T-cell (primary cell): ENCODE measurements around the gene HOXA7. TPM values are rescaled to one million over a fixed set of nuclear protein-coding genes. Genes with fewer than 3 reads are reported as not detected.

Source experiments
- ATAC-seq, 4 experiments: fragments of 200-7000 bp in 3 of 4; fragments of 150-1000 bp in 1 of 4; cut with Tn5 transposase; replicated peaks in 1 of 4; 1 replicate in 3 of 4; 2 replicates in 1 of 4; pipeline ENCODE4 v1.10.0; 2021; ENCODE audit warnings: moderate library complexity in 3 of 4, mild to moderate bottlenecking in 2 of 4, moderate number of reproducible peaks in 1 of 4
- CTCF ChIA-PET, 2 donors: fragments of 300-600 bp; sonication (Branson Sonifier 250); formaldehyde crosslinking; loops; one replicate each; lab custom pipeline; 2022; ENCODE audit warnings: antibody characterized with exemption in 2 of 2; lab: Charles Lee
- POLR2A ChIA-PET, 2 donors: fragments of 300-600 bp; sonication (Branson Sonifier 250); formaldehyde crosslinking; loops; one replicate each; lab custom pipeline; 2022; ENCODE audit warnings: antibody characterized with exemption in 2 of 2; lab: Charles Lee
- DNase-seq, 35 experiments: peaks; one replicate each; pipeline versions ENCODE4 v3.0.0 to v3.0.0-alpha.2; 2013 to 2023
- H3K27ac ChIP-seq: one replicate; pipeline ENCODE4 v1.5.1; 2013; ENCODE audit warnings: low read length
- H3K27me3 ChIP-seq, 2 experiments: replicated peaks in 1 of 2; 1 replicate in 1 of 2; 2 replicates in 1 of 2; pipeline versions ENCODE4 v1.6.1 to v1.7.0; 2013; ENCODE audit warnings: low read length in 1 of 2, mixed read lengths in 1 of 2; ENCODE audit not compliant: control insufficient read depth in 2 of 2, insufficient read depth in 2 of 2; ENCODE audit errors: extremely low read depth in 1 of 2
- H3K36me3 ChIP-seq, 2 donors: 1 replicate in 1 of 2; 2 replicates in 1 of 2; pipeline versions ENCODE4 v1.6.1 to v1.7.0; 2013; ENCODE audit warnings: low read length in 1 of 2; ENCODE audit not compliant: control insufficient read depth in 2 of 2, insufficient read depth in 1 of 2; ENCODE audit errors: extremely low read depth in 1 of 2
- H3K4me1 ChIP-seq, 2 experiments: 1 replicate in 1 of 2; 2 replicates in 1 of 2; pipeline versions ENCODE4 v1.6.1 to v1.7.0; 2013; ENCODE audit warnings: low read length in 2 of 2, mixed read lengths in 1 of 2; ENCODE audit not compliant: insufficient read depth in 2 of 2, control insufficient read depth in 1 of 2; ENCODE audit errors: extremely low read depth in 1 of 2
- H3K4me3 ChIP-seq, 2 donors: 1 replicate in 1 of 2; 2 replicates in 1 of 2; pipeline versions ENCODE4 v1.5.1 to v1.7.0; 2013; ENCODE audit warnings: mild to moderate bottlenecking in 2 of 2, low read length in 1 of 2, moderate library complexity in 1 of 2; ENCODE audit not compliant: control insufficient read depth in 1 of 2; ENCODE audit errors: extremely low read depth in 1 of 2
- H3K9me3 ChIP-seq: 2 replicates; pipeline ENCODE4 v1.7.0; 2013
- H3K27ac Mint-ChIP-seq, 2 donors: one replicate each; pipeline ENCODE4 v1.8.0; 2020 to 2021; ENCODE audit warnings: mild to moderate bottlenecking in 2 of 2, mixed read lengths in 2 of 2
- H3K27me3 Mint-ChIP-seq, 2 donors: one replicate each; pipeline ENCODE4 v1.8.0; 2021 to 2022; ENCODE audit warnings: mixed read lengths in 2 of 2
- H3K36me3 Mint-ChIP-seq: one replicate; pipeline ENCODE4 v1.8.0; 2021; ENCODE audit warnings: mixed read lengths
- H3K4me1 Mint-ChIP-seq, 3 donors: one replicate each; pipeline ENCODE4 v1.8.0; 2020 to 2022; ENCODE audit warnings: mixed read lengths in 3 of 3, mild to moderate bottlenecking in 1 of 3
- H3K4me3 Mint-ChIP-seq, 3 donors: one replicate each; pipeline ENCODE4 v1.8.0; 2020 to 2022; ENCODE audit warnings: mild to moderate bottlenecking in 3 of 3, mixed read lengths in 3 of 3, moderate library complexity in 3 of 3
- H3K9me3 Mint-ChIP-seq, 3 donors: one replicate each; pipeline ENCODE4 v1.8.0; 2020 to 2022; ENCODE audit warnings: mixed read lengths in 3 of 3
- WGBS: methylation state at CpG from one replicate; pipeline ENCODE4 v1.1.5; 2013; ENCODE audit warnings: missing lambda C conversion rate; ENCODE audit not compliant: insufficient coverage; 5-methylcytosine and 5-hydroxymethylcytosine counted together
- total RNA-seq, 35 experiments: library from RNA in 6 of 35; stranded (reverse) in 6 of 35; fragments of 120-200 nt in 1 of 35; gene quantifications; one replicate each; pipeline versions ENCODE4 v1.2.1 to v1.2.4 and lab custom pipeline; 2013 to 2026

Gene HOXA7
- total RNA-seq, 5 donors from 2014 or later (not counting 1 experiment from before 2014, with no cell fraction given) = 0.67 TPM; not detected in 4

DNA sequence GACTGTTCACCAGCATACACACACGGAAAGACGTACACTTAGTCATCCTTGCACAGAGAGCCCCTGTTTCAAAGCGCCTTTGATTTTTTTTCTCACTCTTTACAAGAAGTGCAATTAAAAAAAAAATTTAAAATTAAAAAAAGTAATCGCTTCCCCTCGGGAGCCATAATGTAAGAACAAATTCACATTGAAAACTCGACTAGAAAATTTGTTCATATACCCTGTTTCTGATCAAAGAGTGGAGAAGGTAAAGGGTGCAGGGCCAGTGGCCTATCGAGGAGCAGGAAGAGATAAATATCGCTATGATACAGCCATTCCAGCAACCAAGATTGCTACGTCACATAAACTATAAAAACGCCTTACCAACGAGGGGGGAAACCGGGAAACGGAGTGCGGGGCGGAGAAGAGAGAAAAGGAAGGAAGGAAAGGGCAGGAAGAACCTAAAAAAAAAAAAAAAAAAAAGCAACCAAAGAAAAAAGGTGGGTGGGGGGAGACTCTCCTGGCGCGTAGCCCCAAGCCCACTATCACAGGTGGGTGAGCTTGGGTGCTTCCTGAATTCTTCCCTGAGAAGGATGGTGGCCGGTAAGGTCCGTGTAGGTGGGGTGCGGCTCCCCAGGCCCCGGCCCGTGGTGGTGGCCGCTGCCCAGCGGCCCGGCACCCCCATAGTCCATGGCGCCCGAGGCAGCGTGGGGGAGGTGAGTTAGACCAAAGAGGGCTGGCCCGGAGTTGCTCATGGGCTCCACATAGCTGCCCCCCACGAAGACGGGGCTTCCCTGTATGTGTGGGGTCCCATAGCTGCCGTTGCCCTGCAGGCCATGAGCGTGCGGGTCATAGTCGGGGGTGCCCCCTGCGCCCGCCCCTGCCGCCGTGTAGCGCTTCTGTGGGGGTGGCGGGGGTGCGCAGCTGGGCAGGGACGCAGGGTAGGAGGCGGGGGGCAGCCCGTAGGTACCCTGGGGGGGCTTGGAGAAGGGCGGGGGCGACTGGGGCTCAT lies 48.8 kb downstream of the HOXA7 start:
- H3K27me3 ChIP-seq = peaks cover 5 to 32% of the 10 kb centered on the region in 2 experiments
- H3K9me3 Mint-ChIP-seq = no peaks in the 10 kb centered on the region
- DNase-seq (no peak), ATAC-seq (no peak)
- H3K4me3 ChIP-seq = no peak overlapping the region
- CTCF ChIA-PET = interaction anchor here in 1 of 2 donors (0.6 kb wide), 1 partner anchor 421 kb away, joined by 14 read pairs; no protein-coding TSS in a partner anchor
- peaks cover 0 to 3% of the 10 kb centered on the region in 2 experiments for H3K4me1 ChIP-seq
- H3K27me3 Mint-ChIP-seq = peaks cover 26 to 38% of the 10 kb centered on the region in 2 donors
- POLR2A ChIA-PET = no interaction called here
- 89% methylated on average over 26 of the region's 47 CpGs for WGBS
- H3K36me3 Mint-ChIP-seq = no peaks in the 10 kb centered on the region
- H3K9me3 ChIP-seq = no peaks in the 10 kb centered on the region
- H3K4me3 Mint-ChIP-seq = no peak overlapping the region
- H3K36me3 ChIP-seq = no peaks in the 10 kb centered on the region
- no peak overlapping the region for H3K27ac ChIP-seq
- H3K27ac Mint-ChIP-seq = no peak overlapping the region
- peaks cover 9 to 12% (median 10%) of the 10 kb centered on the region in 3 donors for H3K4me1 Mint-ChIP-seq

GRCh38 chr7:27106901-27107240 lies 49.6 kb downstream of the HOXA7 start:
- Histone ChIP-seq H3K36me3 (no peaks in the 10 kb centered on the region), H3K9me3 (no peaks in the 10 kb centered on the region), H3K27me3 (peaks cover 5 to 39% of the 10 kb centered on the region in 2 experiments), H3K27ac (no peak overlapping the region), H3K4me1 (peaks cover 0 to 9% of the 10 kb centered on the region in 2 experiments), H3K4me3 (no peak overlapping the region)
- Mint-ChIP-seq H3K4me3 (no peak overlapping the region), H3K4me1 (peaks cover 15 to 18% (median 16%) of the 10 kb centered on the region in 3 donors), H3K27ac (no peak overlapping the region), H3K36me3 (no peaks in the 10 kb centered on the region), H3K27me3 (peaks cover 31 to 44% of the 10 kb centered on the region in 2 donors), H3K9me3 (no peaks in the 10 kb centered on the region)
- CTCF ChIA-PET = no interaction called here
- no peak for ATAC-seq
- no peak for DNase-seq
- 93% methylated on average over 9 of the region's 14 CpGs for WGBS
- POLR2A ChIA-PET = no interaction called here

DNA sequence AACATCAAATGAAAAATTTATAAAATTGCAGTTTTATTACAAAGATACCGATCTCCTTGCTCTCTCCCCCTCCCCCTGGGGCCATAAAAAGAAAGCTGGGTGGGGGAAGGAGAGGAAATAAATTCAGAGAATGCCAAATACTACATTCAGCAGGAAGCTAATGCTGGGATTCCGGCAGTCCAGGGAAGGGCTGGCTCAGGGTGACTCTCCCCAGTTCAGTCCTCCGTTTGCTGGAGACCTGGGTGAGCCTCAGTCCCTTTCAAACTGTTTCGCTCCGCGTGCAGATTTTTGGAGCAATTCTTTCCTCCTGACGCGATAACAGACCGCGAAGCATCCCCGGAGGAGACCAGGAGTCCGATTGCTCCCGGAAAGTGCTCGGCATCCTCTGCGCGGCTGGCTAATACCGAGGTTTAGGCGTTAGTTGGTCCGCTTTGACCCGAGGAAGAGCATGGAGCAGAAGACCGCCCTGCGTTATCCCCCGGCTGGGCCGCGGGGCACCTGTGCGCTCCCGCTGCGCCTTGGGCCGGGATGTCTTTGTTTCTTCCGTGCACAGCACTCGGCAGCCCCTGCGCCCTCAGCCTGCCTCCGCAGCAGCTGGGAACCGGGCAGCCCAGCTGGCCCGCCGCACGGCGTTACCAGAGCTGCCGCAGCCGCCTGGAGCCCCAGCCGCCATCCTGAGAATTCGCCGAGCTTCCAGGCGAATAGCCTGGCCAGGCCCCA lies 50.1 kb downstream of the HOXA7 start:
- Mint-ChIP-seq H3K9me3 (no peaks in the 10 kb centered on the region), H3K4me1 (peaks cover 17 to 20% (median 18%) of the 10 kb centered on the region in 3 donors), H3K27ac (no peak overlapping the region), H3K36me3 (peaks cover 3% of the 10 kb centered on the region), H3K4me3 (no peak overlapping the region), H3K27me3 (peaks cover 35 to 49% of the 10 kb centered on the region in 2 donors)
- CTCF ChIA-PET = no interaction called here
- Histone ChIP-seq H3K4me1 (peaks cover 0 to 11% of the 10 kb centered on the region in 2 experiments), H3K36me3 (no peaks in the 10 kb centered on the region), H3K4me3 (no peak overlapping the region), H3K27me3 (peaks cover 5 to 44% of the 10 kb centered on the region in 2 experiments), H3K27ac (no peak overlapping the region), H3K9me3 (no peaks in the 10 kb centered on the region)
- DNase-seq (no peak), ATAC-seq (no peak)
- POLR2A ChIA-PET = no interaction called here
- WGBS = 93% methylated on average over 43 of the region's 44 CpGs

GRCh38 chr7:27105301-27106031 lies 51.0 kb downstream of the HOXA7 start:
- Histone ChIP-seq H3K27ac (no peak overlapping the region), H3K4me3 (no peak overlapping the region), H3K36me3 (no peaks in the 10 kb centered on the region), H3K27me3 (peaks cover 5 to 51% of the 10 kb centered on the region in 2 experiments), H3K4me1 (peaks cover 0 to 11% of the 10 kb centered on the region in 2 experiments), H3K9me3 (no peaks in the 10 kb centered on the region)
- DNase-seq (no peak), ATAC-seq (no peak)
- peaks cover 7% of the 10 kb centered on the region for H3K36me3 Mint-ChIP-seq
- peaks cover 39 to 58% of the 10 kb centered on the region in 2 donors for H3K27me3 Mint-ChIP-seq
- WGBS = 67% methylated on average over 5 of the region's 13 CpGs
- H3K4me1 Mint-ChIP-seq = peaks cover 17 to 20% (median 18%) of the 10 kb centered on the region in 3 donors
- H3K4me3 Mint-ChIP-seq = no peak overlapping the region
- ChIA-PET POLR2A (no interaction called here), CTCF (no interaction called here)
- no peaks in the 10 kb centered on the region for H3K9me3 Mint-ChIP-seq
- H3K27ac Mint-ChIP-seq = no peak overlapping the region

DNA sequence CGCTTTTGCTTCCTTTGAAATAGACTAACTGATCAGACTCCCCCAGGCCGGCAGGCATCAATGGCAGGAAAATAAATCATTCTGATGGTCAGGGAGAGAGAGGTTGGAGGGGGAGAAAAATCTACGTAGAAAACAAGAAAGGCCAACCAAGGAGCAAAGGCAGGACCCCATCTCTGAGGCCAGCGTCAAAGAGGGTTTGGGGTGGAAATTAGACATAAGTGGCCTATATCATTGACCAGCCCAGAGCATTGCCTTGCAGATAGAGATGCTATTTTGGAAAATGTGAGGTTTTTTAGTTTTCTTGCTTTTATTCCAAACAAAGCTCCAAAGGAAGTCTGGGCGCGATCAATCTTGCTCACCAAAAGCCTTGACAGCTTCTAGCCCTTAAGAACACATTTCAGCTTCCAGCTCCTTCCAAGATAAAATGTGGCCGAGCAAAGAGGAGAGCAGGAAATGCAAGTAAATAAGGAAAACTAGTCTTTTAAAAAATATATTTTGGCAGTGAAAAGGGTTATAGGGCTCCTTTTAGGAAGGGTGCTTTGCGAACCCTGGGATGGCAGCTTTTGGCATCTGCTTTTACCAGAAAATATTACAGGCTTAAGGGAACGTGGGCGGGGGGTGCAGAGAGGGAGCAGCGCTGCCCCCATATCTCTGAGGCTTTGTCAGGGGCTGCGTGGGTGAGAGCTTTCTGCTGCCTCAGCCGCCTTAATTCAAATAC lies 52.0 kb downstream of the HOXA7 start:
- Histone ChIP-seq H3K36me3 (no peaks in the 10 kb centered on the region), H3K27me3 (peaks cover 5 to 51% of the 10 kb centered on the region in 2 experiments), H3K4me3 (no peak overlapping the region), H3K4me1 (peaks cover 0 to 11% of the 10 kb centered on the region in 2 experiments), H3K27ac (no peak overlapping the region), H3K9me3 (no peaks in the 10 kb centered on the region)
- Mint-ChIP-seq H3K9me3 (no peaks in the 10 kb centered on the region), H3K4me3 (no peak overlapping the region), H3K27ac (peak overlapping the region in 1 of 2 donors; percentile 55), H3K27me3 (peaks cover 43 to 67% of the 10 kb centered on the region in 2 donors), H3K4me1 (peaks cover 17 to 20% (median 18%) of the 10 kb centered on the region in 3 donors), H3K36me3 (peaks cover 15% of the 10 kb centered on the region)
- ChIA-PET POLR2A (no interaction called here), CTCF (no interaction called here)
- no peak for DNase-seq
- no peak for ATAC-seq
- WGBS = 83% methylated on average over 2 of the region's 13 CpGs
